HEK293 (cell line): Measurements from ENCODE around the gene RBM7.
A peak's percentile ranks its signal among the peaks of the same experiment; 100 is the strongest.

Source experiments
- CTCF ChIA-PET: fragments of 350-600 bp; formaldehyde crosslinking; extraction: SDS; loops from one replicate; lab custom pipeline; 2021; ENCODE audit warnings: antibody characterized with exemption; lab: Yijun Ruan, JAX
- POLR2A ChIA-PET: fragments of 300-600 bp; formaldehyde crosslinking; extraction: SDS; loops from one replicate; lab custom pipeline; 2020; ENCODE audit warnings: antibody characterized with exemption, inconsistent platforms; lab: Yijun Ruan, JAX
- H3K27ac ChIP-seq: fragments of 200-500 bp; sonication (Bioruptor generic); 2 replicates; pipeline ENCODE4 v1.5.1; 2014; ENCODE audit warnings: low read depth, low read length, control low read depth, inconsistent platforms; ENCODE audit errors: extremely low read depth
- H3K36me3 ChIP-seq, 2 experiments: fragments of 200-500 bp in 1 of 2; sonication (Bioruptor generic) in 1 of 2; 1 replicate in 1 of 2; 2 replicates in 1 of 2; pipeline ENCODE4 v1.5.1; 2014 to 2017; ENCODE audit warnings: inconsistent platforms in 2 of 2, low read length in 2 of 2; ENCODE audit not compliant: control insufficient read depth in 2 of 2, insufficient read depth in 1 of 2
- H3K4me1 ChIP-seq: fragments of 200-500 bp; sonication (Bioruptor generic); 2 replicates; pipeline ENCODE4 v1.5.1; 2014; ENCODE audit warnings: mild to moderate bottlenecking, low read length, inconsistent platforms; ENCODE audit not compliant: control insufficient read depth, insufficient read depth
- H3K4me3 ChIP-seq: 2 replicates; pipeline ENCODE4 v1.5.1; 2011; ENCODE audit warnings: low read depth, mild to moderate bottlenecking, control low read depth, low read length, moderate library complexity
- H3K9me3 ChIP-seq: fragments of 200-500 bp; sonication (Bioruptor generic); 2 replicates; pipeline ENCODE4 v1.5.1; 2014; ENCODE audit warnings: low read depth, low read length, inconsistent platforms; ENCODE audit not compliant: control insufficient read depth, insufficient read depth
- BCL11A ChIP-seq: fragments of 450-650 bp; formaldehyde crosslinking; IDR thresholded peaks from 2 replicates; pipeline ENCODE4 v1.5.1; 2016; ENCODE audit warnings: low read depth, missing biosample characterization, missing genetic modification characterization
- HIC1 ChIP-seq: fragments of 450-650 bp; formaldehyde crosslinking; IDR thresholded peaks from 2 replicates; pipeline ENCODE4 v1.5.1; 2016; ENCODE audit warnings: missing biosample characterization, missing genetic modification characterization
- IKZF3 ChIP-seq: fragments of 450-650 bp; IDR thresholded peaks from 2 replicates; pipeline ENCODE4 v1.5.0; 2018; ENCODE audit warnings: missing biosample characterization, mild to moderate bottlenecking, missing genetic modification characterization, moderate library complexity
- KLF7 ChIP-seq: fragments of 450-650 bp; formaldehyde crosslinking; IDR thresholded peaks from 2 replicates; pipeline ENCODE4 v1.5.1; 2016; ENCODE audit warnings: missing biosample characterization, missing genetic modification characterization, borderline replicate concordance
- ZFP37 ChIP-seq: fragments of 450-650 bp; formaldehyde crosslinking; IDR thresholded peaks from 2 replicates; pipeline ENCODE4 v1.5.1; 2016; ENCODE audit warnings: missing biosample characterization, missing genetic modification characterization
- ZNF132 ChIP-seq: fragments of 450-650 bp; formaldehyde crosslinking; IDR thresholded peaks from 2 replicates; pipeline ENCODE4 v1.5.1; 2017; ENCODE audit warnings: missing biosample characterization, missing genetic modification characterization, borderline replicate concordance
- ZNF292 ChIP-seq: fragments of 450-650 bp; formaldehyde crosslinking; IDR thresholded peaks from 2 replicates; pipeline ENCODE4 v1.5.1; 2016; ENCODE audit warnings: low read depth, missing biosample characterization, missing genetic modification characterization, borderline replicate concordance
- ZNF302 ChIP-seq: fragments of 450-650 bp; formaldehyde crosslinking; IDR thresholded peaks from 2 replicates; pipeline ENCODE4 v1.5.1; 2016; ENCODE audit warnings: missing biosample characterization, missing genetic modification characterization, low read depth
- ZNF335 ChIP-seq: fragments of 450-650 bp; formaldehyde crosslinking; conservative IDR thresholded peaks from 2 replicates; pipeline ENCODE4 v1.5.1; 2016; ENCODE audit warnings: missing biosample characterization, missing genetic modification characterization
- ZNF48 ChIP-seq: fragments of 450-650 bp; formaldehyde crosslinking; IDR thresholded peaks from 2 replicates; pipeline ENCODE4 v1.5.1; 2016; ENCODE audit warnings: missing biosample characterization, missing genetic modification characterization
- ZNF510 ChIP-seq: fragments of 450-650 bp; formaldehyde crosslinking; IDR thresholded peaks from 2 replicates; pipeline ENCODE4 v1.5.1; 2018; ENCODE audit warnings: mild to moderate bottlenecking, missing genetic modification characterization, missing biosample characterization; ENCODE audit not compliant: insufficient replicate concordance
- ZNF514 ChIP-seq: fragments of 450-650 bp; formaldehyde crosslinking; IDR thresholded peaks from 2 replicates; pipeline ENCODE4 v1.5.1; 2016; ENCODE audit warnings: missing biosample characterization, missing genetic modification characterization
- ZNF621 ChIP-seq: fragments of 450-650 bp; formaldehyde crosslinking; IDR thresholded peaks from 2 replicates; pipeline ENCODE4 v1.5.1; 2017; ENCODE audit warnings: missing biosample characterization, missing genetic modification characterization
- ZNF629 ChIP-seq: fragments of 450-650 bp; formaldehyde crosslinking; IDR thresholded peaks from 2 replicates; pipeline ENCODE4 v1.5.1; 2017; ENCODE audit warnings: missing biosample characterization, missing genetic modification characterization
- ZNF658 ChIP-seq: fragments of 450-650 bp; formaldehyde crosslinking; IDR thresholded peaks from 2 replicates; pipeline ENCODE4; 2016; ENCODE audit warnings: missing biosample characterization, missing genetic modification characterization
- ZNF677 ChIP-seq: fragments of 450-650 bp; IDR thresholded peaks from 2 replicates; pipeline ENCODE4 v1.5.0; 2018; ENCODE audit warnings: missing biosample characterization, mild to moderate bottlenecking, missing genetic modification characterization, moderate library complexity
- TF ChIP-seq, protein P1 (sequence below): fragments of 450-650 bp; formaldehyde crosslinking; conservative IDR thresholded peaks from 2 replicates; pipeline ENCODE4 v1.5.1; 2016; ENCODE audit warnings: low read depth, missing biosample characterization, missing genetic modification characterization
- TF ChIP-seq, protein P2 (sequence below): sonication (generic); formaldehyde crosslinking; IDR thresholded peaks from 2 replicates; pipeline ENCODE4 v1.8.1; 2022; ENCODE audit warnings: mild to moderate bottlenecking, moderate library complexity, missing genetic modification reagents
- TF ChIP-seq, protein P3 (sequence below): fragments of 450-650 bp; formaldehyde crosslinking; IDR thresholded peaks from 2 replicates; pipeline ENCODE4 v1.5.1; 2016; ENCODE audit warnings: missing biosample characterization, missing genetic modification characterization
- TF ChIP-seq, protein P4 (sequence below): fragments of 450-650 bp; formaldehyde crosslinking; IDR thresholded peaks from 2 replicates; pipeline ENCODE4 v1.5.1; 2016; ENCODE audit warnings: missing biosample characterization, missing genetic modification characterization
- TF ChIP-seq, protein P5 (sequence below): IDR thresholded peaks from 2 replicates; pipeline ENCODE4 v1.6.1; 2011; ENCODE audit warnings: mild to moderate bottlenecking, low read depth, low read length, borderline replicate concordance
- TF ChIP-seq, protein P6 (sequence below): fragments of 450-650 bp; formaldehyde crosslinking; IDR thresholded peaks from 2 replicates; pipeline ENCODE4 v1.5.1; 2016; ENCODE audit warnings: missing biosample characterization, missing genetic modification characterization

The RBM7 gene

DNA sequence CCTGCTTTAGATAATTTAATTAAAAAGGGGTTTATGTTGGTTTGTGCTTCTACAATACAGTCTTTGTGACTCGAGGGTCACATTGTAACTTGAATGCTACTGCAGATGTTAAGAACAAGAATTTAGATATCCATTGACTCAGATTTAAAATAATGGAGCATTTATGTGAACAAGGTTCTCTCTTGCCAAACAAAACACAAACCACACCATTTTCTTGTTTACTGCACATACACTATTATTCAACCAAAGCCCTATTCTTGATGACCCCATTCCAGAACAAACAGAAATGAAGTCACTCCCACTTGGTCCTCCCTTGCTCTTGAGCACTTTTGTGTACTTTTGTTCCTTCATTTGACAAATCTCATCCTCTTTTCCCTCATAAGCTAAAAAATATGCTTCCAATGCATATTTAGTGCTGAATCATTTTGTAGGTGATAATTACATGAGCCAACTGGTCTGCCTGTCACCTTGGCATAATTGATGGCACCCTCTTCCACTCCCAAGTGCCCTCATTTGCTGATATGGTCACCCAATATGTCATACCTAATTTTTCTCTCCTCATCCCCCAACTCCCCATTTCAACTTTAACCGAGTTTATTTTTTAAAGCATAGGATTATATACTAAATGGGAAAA is 3.0 kb upstream of the RBM7 start:
- POLR2A ChIA-PET, result interaction anchor here (1.0 to 1.1 kb wide), 2 partner anchors 17 to 42 kb away, joined by 4 to 5 read pairs; partner anchors contain the start of gene REXO2
- Histone ChIP-seq H3K9me3 (no peaks in the 10 kb centered on the region), H3K4me1 (no peaks in the 10 kb centered on the region; the same call in 1 of the 2 replicates), H3K27ac (no peak overlapping the region), H3K4me3 (no peak overlapping the region), H3K36me3 (no peaks in the 10 kb centered on the region)
- CTCF ChIA-PET, result interaction anchor here (0.7 kb wide), 1 partner anchor 172 kb away, joined by 4 read pairs; no protein-coding TSS in a partner anchor
- TF ChIP-seq, protein P1, sequence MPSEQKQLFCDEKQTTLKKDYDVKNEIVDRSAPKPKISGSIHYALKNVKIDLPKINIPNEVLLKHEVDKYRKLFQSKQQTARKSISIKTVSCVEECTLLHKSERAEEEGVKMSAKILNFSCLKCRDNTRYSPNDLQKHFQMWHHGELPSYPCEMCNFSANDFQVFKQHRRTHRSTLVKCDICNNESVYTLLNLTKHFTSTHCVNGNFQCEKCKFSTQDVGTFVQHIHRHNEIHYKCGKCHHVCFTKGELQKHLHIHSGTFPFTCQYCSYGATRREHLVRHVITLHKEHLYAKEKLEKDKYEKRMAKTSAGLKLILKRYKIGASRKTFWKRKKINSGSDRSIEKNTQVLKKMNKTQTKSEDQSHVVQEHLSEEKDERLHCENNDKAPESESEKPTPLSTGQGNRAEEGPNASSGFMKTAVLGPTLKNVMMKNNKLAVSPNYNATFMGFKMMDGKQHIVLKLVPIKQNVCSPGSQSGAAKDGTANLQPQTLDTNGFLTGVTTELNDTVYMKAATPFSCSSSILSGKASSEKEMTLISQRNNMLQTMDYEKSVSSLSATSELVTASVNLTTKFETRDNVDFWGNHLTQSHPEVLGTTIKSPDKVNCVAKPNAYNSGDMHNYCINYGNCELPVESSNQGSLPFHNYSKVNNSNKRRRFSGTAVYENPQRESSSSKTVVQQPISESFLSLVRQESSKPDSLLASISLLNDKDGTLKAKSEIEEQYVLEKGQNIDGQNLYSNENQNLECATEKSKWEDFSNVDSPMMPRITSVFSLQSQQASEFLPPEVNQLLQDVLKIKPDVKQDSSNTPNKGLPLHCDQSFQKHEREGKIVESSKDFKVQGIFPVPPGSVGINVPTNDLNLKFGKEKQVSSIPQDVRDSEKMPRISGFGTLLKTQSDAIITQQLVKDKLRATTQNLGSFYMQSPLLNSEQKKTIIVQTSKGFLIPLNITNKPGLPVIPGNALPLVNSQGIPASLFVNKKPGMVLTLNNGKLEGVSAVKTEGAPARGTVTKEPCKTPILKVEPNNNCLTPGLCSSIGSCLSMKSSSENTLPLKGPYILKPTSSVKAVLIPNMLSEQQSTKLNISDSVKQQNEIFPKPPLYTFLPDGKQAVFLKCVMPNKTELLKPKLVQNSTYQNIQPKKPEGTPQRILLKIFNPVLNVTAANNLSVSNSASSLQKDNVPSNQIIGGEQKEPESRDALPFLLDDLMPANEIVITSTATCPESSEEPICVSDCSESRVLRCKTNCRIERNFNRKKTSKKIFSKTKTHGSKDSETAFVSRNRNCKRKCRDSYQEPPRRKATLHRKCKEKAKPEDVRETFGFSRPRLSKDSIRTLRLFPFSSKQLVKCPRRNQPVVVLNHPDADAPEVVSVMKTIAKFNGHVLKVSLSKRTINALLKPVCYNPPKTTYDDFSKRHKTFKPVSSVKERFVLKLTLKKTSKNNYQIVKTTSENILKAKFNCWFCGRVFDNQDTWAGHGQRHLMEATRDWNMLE, result no peak
- TF ChIP-seq HIC1 (tag by site-specific recombination) (no peak), ZNF629 (tag by site-specific recombination) (peak; percentile 37; the same call in 1 of the 2 replicates), ZNF48 (tag by site-specific recombination) (no peak), ZNF302 (no peak), ZNF510 (tag by site-specific recombination) (no peak), ZNF677 (tag by site-specific recombination) (no peak), ZFP37 (tag by site-specific recombination) (no peak), KLF7 (tag by site-specific recombination) (no peak), ZNF292 (tag by site-specific recombination) (no peak), ZNF514 (no peak), ZNF658 (tag by site-specific recombination) (no peak), IKZF3 (tag by site-specific recombination) (no peak), ZNF335 (tag by site-specific recombination) (peak; percentile 34; the same call in 1 of the 2 replicates), ZNF132 (tag by site-specific recombination) (no peak), BCL11A (tag by site-specific recombination) (no peak), ZNF621 (no peak)
- TF ChIP-seq, protein P2, sequence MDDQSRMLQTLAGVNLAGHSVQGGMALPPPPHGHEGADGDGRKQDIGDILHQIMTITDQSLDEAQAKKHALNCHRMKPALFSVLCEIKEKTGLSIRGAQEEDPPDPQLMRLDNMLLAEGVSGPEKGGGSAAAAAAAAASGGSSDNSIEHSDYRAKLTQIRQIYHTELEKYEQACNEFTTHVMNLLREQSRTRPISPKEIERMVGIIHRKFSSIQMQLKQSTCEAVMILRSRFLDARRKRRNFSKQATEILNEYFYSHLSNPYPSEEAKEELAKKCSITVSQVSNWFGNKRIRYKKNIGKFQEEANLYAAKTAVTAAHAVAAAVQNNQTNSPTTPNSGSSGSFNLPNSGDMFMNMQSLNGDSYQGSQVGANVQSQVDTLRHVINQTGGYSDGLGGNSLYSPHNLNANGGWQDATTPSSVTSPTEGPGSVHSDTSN, result no peak
- TF ChIP-seq, protein P3, sequence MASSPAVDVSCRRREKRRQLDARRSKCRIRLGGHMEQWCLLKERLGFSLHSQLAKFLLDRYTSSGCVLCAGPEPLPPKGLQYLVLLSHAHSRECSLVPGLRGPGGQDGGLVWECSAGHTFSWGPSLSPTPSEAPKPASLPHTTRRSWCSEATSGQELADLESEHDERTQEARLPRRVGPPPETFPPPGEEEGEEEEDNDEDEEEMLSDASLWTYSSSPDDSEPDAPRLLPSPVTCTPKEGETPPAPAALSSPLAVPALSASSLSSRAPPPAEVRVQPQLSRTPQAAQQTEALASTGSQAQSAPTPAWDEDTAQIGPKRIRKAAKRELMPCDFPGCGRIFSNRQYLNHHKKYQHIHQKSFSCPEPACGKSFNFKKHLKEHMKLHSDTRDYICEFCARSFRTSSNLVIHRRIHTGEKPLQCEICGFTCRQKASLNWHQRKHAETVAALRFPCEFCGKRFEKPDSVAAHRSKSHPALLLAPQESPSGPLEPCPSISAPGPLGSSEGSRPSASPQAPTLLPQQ (tag by site-specific recombination), result 0 out of 2 replicates have a peak, but pooled peaks have one; percentile 13
- TF ChIP-seq, protein P4, sequence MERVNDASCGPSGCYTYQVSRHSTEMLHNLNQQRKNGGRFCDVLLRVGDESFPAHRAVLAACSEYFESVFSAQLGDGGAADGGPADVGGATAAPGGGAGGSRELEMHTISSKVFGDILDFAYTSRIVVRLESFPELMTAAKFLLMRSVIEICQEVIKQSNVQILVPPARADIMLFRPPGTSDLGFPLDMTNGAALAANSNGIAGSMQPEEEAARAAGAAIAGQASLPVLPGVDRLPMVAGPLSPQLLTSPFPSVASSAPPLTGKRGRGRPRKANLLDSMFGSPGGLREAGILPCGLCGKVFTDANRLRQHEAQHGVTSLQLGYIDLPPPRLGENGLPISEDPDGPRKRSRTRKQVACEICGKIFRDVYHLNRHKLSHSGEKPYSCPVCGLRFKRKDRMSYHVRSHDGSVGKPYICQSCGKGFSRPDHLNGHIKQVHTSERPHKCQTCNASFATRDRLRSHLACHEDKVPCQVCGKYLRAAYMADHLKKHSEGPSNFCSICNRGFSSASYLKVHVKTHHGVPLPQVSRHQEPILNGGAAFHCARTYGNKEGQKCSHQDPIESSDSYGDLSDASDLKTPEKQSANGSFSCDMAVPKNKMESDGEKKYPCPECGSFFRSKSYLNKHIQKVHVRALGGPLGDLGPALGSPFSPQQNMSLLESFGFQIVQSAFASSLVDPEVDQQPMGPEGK (tag by site-specific recombination), result no peak
- TF ChIP-seq, protein P5, sequence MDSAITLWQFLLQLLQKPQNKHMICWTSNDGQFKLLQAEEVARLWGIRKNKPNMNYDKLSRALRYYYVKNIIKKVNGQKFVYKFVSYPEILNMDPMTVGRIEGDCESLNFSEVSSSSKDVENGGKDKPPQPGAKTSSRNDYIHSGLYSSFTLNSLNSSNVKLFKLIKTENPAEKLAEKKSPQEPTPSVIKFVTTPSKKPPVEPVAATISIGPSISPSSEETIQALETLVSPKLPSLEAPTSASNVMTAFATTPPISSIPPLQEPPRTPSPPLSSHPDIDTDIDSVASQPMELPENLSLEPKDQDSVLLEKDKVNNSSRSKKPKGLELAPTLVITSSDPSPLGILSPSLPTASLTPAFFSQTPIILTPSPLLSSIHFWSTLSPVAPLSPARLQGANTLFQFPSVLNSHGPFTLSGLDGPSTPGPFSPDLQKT, result no peak
- TF ChIP-seq, protein P6, sequence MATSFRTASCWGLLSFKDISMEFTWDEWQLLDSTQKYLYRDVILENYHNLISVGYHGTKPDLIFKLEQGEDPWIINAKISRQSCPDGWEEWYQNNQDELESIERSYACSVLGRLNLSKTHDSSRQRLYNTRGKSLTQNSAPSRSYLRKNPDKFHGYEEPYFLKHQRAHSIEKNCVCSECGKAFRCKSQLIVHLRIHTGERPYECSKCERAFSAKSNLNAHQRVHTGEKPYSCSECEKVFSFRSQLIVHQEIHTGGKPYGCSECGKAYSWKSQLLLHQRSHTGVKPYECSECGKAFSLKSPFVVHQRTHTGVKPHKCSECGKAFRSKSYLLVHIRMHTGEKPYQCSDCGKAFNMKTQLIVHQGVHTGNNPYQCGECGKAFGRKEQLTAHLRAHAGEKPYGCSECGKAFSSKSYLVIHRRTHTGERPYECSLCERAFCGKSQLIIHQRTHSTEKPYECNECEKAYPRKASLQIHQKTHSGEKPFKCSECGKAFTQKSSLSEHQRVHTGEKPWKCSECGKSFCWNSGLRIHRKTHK, result no peak
